NB4 (cell line): ENCODE data around the gene CENATAC.

Source experiments
- DNase-seq: peaks from one replicate; pipeline ENCODE4 v3.0.0; 2010; ENCODE audit warnings: low read depth
- H3K4me3 ChIP-seq: one replicate; pipeline ENCODE4 v1.5.1; 2011; ENCODE audit warnings: mild to moderate bottlenecking, low read depth, low read length, moderate library complexity
- CTCF ChIP-seq: IDR thresholded peaks from one replicate; pipeline ENCODE4 v1.5.1; 2012; ENCODE audit warnings: low read depth, low read length
- MAX ChIP-seq: IDR thresholded peaks from 2 replicates; pipeline ENCODE4 v1.6.1; 2011; ENCODE audit warnings: low read depth, low read length
- MYC ChIP-seq: IDR thresholded peaks from 2 replicates; pipeline ENCODE4 v1.6.1; 2011; ENCODE audit warnings: low read depth, low read length
- POLR2A ChIP-seq: IDR thresholded peaks from 2 replicates; pipeline ENCODE4 v1.6.1; 2011; ENCODE audit warnings: mild to moderate bottlenecking; ENCODE audit not compliant: insufficient read length; ENCODE audit errors: extremely low read depth

The CENATAC gene

GRCh38 chr11:119041821-119042514 is 44.0 kb downstream of the CENATAC start:
- no peak overlapping the region for H3K4me3 ChIP-seq
- TF ChIP-seq MYC (no peak), POLR2A (no peak), CTCF (no peak), MAX (no peak)
- peak; percentile 55 for DNase-seq

- no peak for DNase-seq
- TF ChIP-seq MYC: no peak
- TF ChIP-seq CTCF: no peak
- no peak for TF ChIP-seq POLR2A
- TF ChIP-seq MAX: no peak
- H3K4me3 ChIP-seq: no peak overlapping the region
Observed at GRCh38 chr11:119042927-119043326, 45.0 kb downstream of the CENATAC start.

- no peak for TF ChIP-seq MAX
- TF ChIP-seq CTCF: peak; percentile 47
- DNase-seq: no peak
Observed at GRCh38 chr11:119044708-119045107, 46.8 kb downstream of the CENATAC start.

GRCh38 chr11:119046489-119046888 is 48.6 kb downstream of the CENATAC start:
- no peak overlapping the region for H3K4me3 ChIP-seq
- no peak for DNase-seq
- TF ChIP-seq POLR2A (no peak), CTCF (no peak), MYC (no peak), MAX (no peak)

More at GRCh38 chr11:119044708-119045107, 46.8 kb downstream of the CENATAC start:
- H3K4me3 ChIP-seq: no peak overlapping the region

GRCh38 chr11:119047205-119047604 is 49.3 kb downstream of the CENATAC start:
- no peak for TF ChIP-seq POLR2A
- TF ChIP-seq CTCF: no peak
- TF ChIP-seq MAX: no peak
- no peak for TF ChIP-seq MYC
- DNase-seq: no peak
- H3K4me3 ChIP-seq: no peak overlapping the region

- DNase-seq: no peak
- H3K4me3 ChIP-seq: no peak overlapping the region
- no peak for TF ChIP-seq MAX
- TF ChIP-seq CTCF: no peak
- no peak for TF ChIP-seq POLR2A
- no peak for TF ChIP-seq MYC
Observed at GRCh38 chr11:119048644-119049043, 50.7 kb downstream of the CENATAC start.
